Spleen (tissue), 11 donors: ENCODE measurements around the gene PLCB2. TPM values are rescaled to one million over a fixed set of nuclear protein-coding genes. Genes with fewer than 3 reads are reported as not detected.

Source experiments
- DNase-seq: peaks from one replicate; pipeline ENCODE4 v3.0.0-alpha.2; 2020
- H3K27ac ChIP-seq, 8 donors: fragments of 200-600 bp; sonication (generic) in 7 of 8; 1 replicate in 4 of 8; 2 replicates in 4 of 8; pipeline versions ENCODE4 v1.5.0 to v1.8.0; 2016 to 2021; ENCODE audit warnings: inconsistent platforms in 4 of 8, mild to moderate bottlenecking in 4 of 8, moderate library complexity in 1 of 8
- H3K27me3 ChIP-seq, 7 donors: fragments of 200-600 bp; sonication (generic) in 6 of 7; replicated peaks in 1 of 7; 1 replicate in 4 of 7; 2 replicates in 3 of 7; pipeline versions ENCODE4 v1.5.0 to v1.8.0; 2016 to 2021; ENCODE audit warnings: inconsistent platforms in 3 of 7, mild to moderate bottlenecking in 1 of 7
- H3K36me3 ChIP-seq, 6 donors: fragments of 200-600 bp; sonication (generic) in 5 of 6; 1 replicate in 4 of 6; 2 replicates in 2 of 6; pipeline versions ENCODE4 v1.5.0 to v1.8.0; 2016 to 2021; ENCODE audit warnings: inconsistent platforms in 2 of 6
- H3K4me1 ChIP-seq, 6 donors: fragments of 200-600 bp; sonication (generic) in 5 of 6; 1 replicate in 3 of 6; 2 replicates in 3 of 6; pipeline versions ENCODE4 v1.5.0 to v1.8.0; 2016 to 2021; ENCODE audit warnings: inconsistent platforms in 3 of 6
- H3K4me3 ChIP-seq, 8 donors: fragments of 200-600 bp; sonication (generic) in 7 of 8; 1 replicate in 4 of 8; 2 replicates in 4 of 8; pipeline versions ENCODE4 v1.5.0 to v1.8.0; 2016 to 2021; ENCODE audit warnings: inconsistent platforms in 4 of 8, mild to moderate bottlenecking in 4 of 8, moderate library complexity in 2 of 8
- H3K9me3 ChIP-seq, 8 donors: fragments of 200-600 bp; sonication (generic) in 7 of 8; 1 replicate in 4 of 8; 2 replicates in 4 of 8; pipeline versions ENCODE4 v1.5.0 to v1.8.0; 2016 to 2021; ENCODE audit warnings: inconsistent platforms in 4 of 8
- CTCF ChIP-seq, 11 experiments: fragments of 200-600 bp in 7 of 11; fragments of 450-650 bp in 4 of 11; sonication (generic) in 4 of 11; IDR thresholded peaks in 8 of 11; conservative IDR thresholded peaks in 3 of 11; 1 replicate in 7 of 11; 2 replicates in 4 of 11; pipeline versions ENCODE4 v1.4.0 to v1.8.0; 2016 to 2021; ENCODE audit warnings: antibody characterized with exemption in 11 of 11, inconsistent platforms in 4 of 11, mild to moderate bottlenecking in 1 of 11
- POLR2A ChIP-seq, 3 donors: fragments of 450-650 bp; IDR thresholded peaks; one replicate each; pipeline ENCODE4 v1.5.1; 2017; ENCODE audit warnings: antibody characterized with exemption in 3 of 3, mild to moderate bottlenecking in 1 of 3
- POLR2AphosphoS5 ChIP-seq, 3 donors: sonication (generic); formaldehyde crosslinking; IDR thresholded peaks; one replicate each; pipeline ENCODE4 v1.5.1; 2017; ENCODE audit warnings: antibody characterized with exemption in 3 of 3
- WGBS, 5 donors: extraction: QIAGEN DNeasy Blood & Tissue Kit in 3 of 5; methylation state at CpG; one replicate each; pipeline versions ENCODE4 v1.1.5 to v1.1.7; 2013 to 2018; 5-methylcytosine and 5-hydroxymethylcytosine counted together
- intact Hi-C: fragments of 100-400 bp; cut with DNase I; formaldehyde crosslinking; loops from one replicate; pipeline ENCODE4 v1.15.0; 2023; ENCODE audit warnings: low total_unique reads
- polyA plus RNA-seq, 3 donors: library from polyadenylated mRNA; stranded (reverse); fragments of 200-250 nt; gene quantifications; one replicate each; pipeline ENCODE4 v1.2.1, GENCODE V29; 2013
- total RNA-seq, 7 donors: library from RNA; depleted of rRNA in 3 of 7; stranded (reverse); fragments of >200 nt in 3 of 7; fragmentation: NEBNext Ultra II Directional in 4 of 7; extraction: Animal tissue kit (Norgen Biotek cat#: 25700) in 4 of 7; gene quantifications; one replicate each; pipeline versions ENCODE4 v1.1.0 to v1.2.1, GENCODE V29; 2016 to 2021
- donor health status: healthy with polysubstance abuse.
- donor health status: DM: no; HTN: no; CAD: no; lungs with moderate emphysema.
- donor health status: DM: no; HTN: no; CAD: no.
- donor health status: Bipolar disorder and iron deficiency.
- donor health status: healthy.
- donor health status: DM: no; HTN: no; CAD: no.
- donor health status: DM: yes; HTN: yes; CAD: no.

The PLCB2 gene
- total and polyA plus RNA-seq, 10 donors, result 63.8 to 247 (median 187) TPM

GRCh38 chr15:40249477-40250303 lies 58.0 kb downstream of the PLCB2 start:
- Histone ChIP-seq H3K9me3 (no peaks in the 10 kb centered on the region), H3K27me3 (peaks cover 0 to 45% (median 28%) of the 10 kb centered on the region in 7 donors), H3K36me3 (no peaks in the 10 kb centered on the region), H3K4me3 (no peak overlapping the region), H3K27ac (no peak overlapping the region), H3K4me1 (peaks cover 0 to 21% (median 18%) of the 10 kb centered on the region in 6 donors)
- intact Hi-C loops, result no loop called here
- TF ChIP-seq POLR2A (IDR thresholded peaks at IDR 0.05) (no peak), CTCF (IDR thresholded peaks at IDR 0.05 in 8 of 11, conservative IDR thresholded peaks at IDR 0.05 in 3 of 11) (no peak), POLR2AphosphoS5 (IDR thresholded peaks at IDR 0.05) (no peak)
- 53 to 78% (median 66%) methylated on average over 9 to 11 of the region's 11 CpGs for whole genome bisulfite sequencing, 5 donors
- DNase-seq, result peak; percentile 44

- Histone ChIP-seq H3K27me3 (peaks cover 0 to 30% (median 15%) of the 10 kb centered on the region in 7 donors), H3K36me3 (no peaks in the 10 kb centered on the region), H3K27ac (no peak overlapping the region), H3K4me3 (no peak overlapping the region), H3K9me3 (no peaks in the 10 kb centered on the region), H3K4me1 (peaks cover 0 to 15% (median 13%) of the 10 kb centered on the region in 6 donors)
- DNase-seq, result peak; percentile 62
- intact Hi-C loops, result no loop called here
- TF ChIP-seq CTCF (IDR thresholded peaks at IDR 0.05 in 8 of 11, conservative IDR thresholded peaks at IDR 0.05 in 3 of 11) (no peak), POLR2AphosphoS5 (IDR thresholded peaks at IDR 0.05) (no peak), POLR2A (IDR thresholded peaks at IDR 0.05) (no peak)
- WGBS, 5 donors, result 88 to 93% (median 92%) methylated on average over 14 to 17 of the region's 17 CpGs
Measured at GRCh38 chr15:40248006-40248783, 59.5 kb downstream of the PLCB2 start.

- 75 to 88% (median 77%) methylated on average over 11 to 12 of the region's 12 CpGs for WGBS, 5 donors
- DNase-seq, result peak; percentile 59
- no peaks in the 10 kb centered on the region for H3K9me3 ChIP-seq
- intact Hi-C loops, result no loop called here
- no peak for TF ChIP-seq POLR2A (IDR thresholded peaks at IDR 0.05)
- TF ChIP-seq POLR2AphosphoS5 (IDR thresholded peaks at IDR 0.05), result no peak
- no peak for TF ChIP-seq CTCF (IDR thresholded peaks at IDR 0.05 in 8 of 11, conservative IDR thresholded peaks at IDR 0.05 in 3 of 11)
- no peaks in the 10 kb centered on the region for H3K36me3 ChIP-seq
- H3K4me1 ChIP-seq, result peaks cover 0 to 8% (median 6%) of the 10 kb centered on the region in 6 donors
- no peak overlapping the region for H3K4me3 ChIP-seq
- peaks cover 0 to 23% (median 8%) of the 10 kb centered on the region in 7 donors for H3K27me3 ChIP-seq
- no peak overlapping the region for H3K27ac ChIP-seq
Measured at GRCh38 chr15:40247406-40247971, 60.2 kb downstream of the PLCB2 start.
